A673 (cell line): Measurements from ENCODE around the gene FUCA1. TPM values are rescaled to one million over a fixed set of nuclear protein-coding genes. Genes with fewer than 3 reads are reported as not detected.

Experiments used
- total RNA-seq: library from RNA; stranded (reverse); gene quantifications from 2 replicates; pipeline ENCODE4 v1.2.3, GENCODE V29; 2021

Gene FUCA1
- total RNA-seq, 1 experiment from 2014 or later: 8.9 TPM

Other genes with a start within 250 kb of the FUCA1 start
- 1,180 and 1,206 TPM in 2 replicates for gene RPL11, start 176.5 kb downstream of the FUCA1 start, total RNA-seq
- gene ELOA, start 124.8 kb downstream of the FUCA1 start, total RNA-seq: 66.3 and 69.8 TPM in 2 replicates
- gene PITHD1, start 89.9 kb downstream of the FUCA1 start, total RNA-seq: 63.8 and 78.9 TPM in 2 replicates
- 54.5 and 66.2 TPM in 2 replicates for gene LYPLA2, start 77.1 kb downstream of the FUCA1 start, total RNA-seq
- gene GALE, start 67.5 kb downstream of the FUCA1 start, total RNA-seq: 42.7 and 49.3 TPM in 2 replicates
- 13.9 and 17.1 TPM in 2 replicates for gene HMGCL, start 42.9 kb downstream of the FUCA1 start, total RNA-seq
- not detected in 2 replicates for gene CNR2, start 45.1 kb upstream of the FUCA1 start, total RNA-seq
- gene PNRC2, start 91.5 kb upstream of the FUCA1 start, total RNA-seq: 76.2 and 93.2 TPM in 2 replicates
- gene SRSF10, start 112.0 kb upstream of the FUCA1 start, total RNA-seq: 208 and 218 TPM in 2 replicates
- not detected in 2 replicates for gene MYOM3, start 243.8 kb upstream of the FUCA1 start, total RNA-seq